ENCODE measurements around the gene AUTS2.

The AUTS2 gene

DNA sequence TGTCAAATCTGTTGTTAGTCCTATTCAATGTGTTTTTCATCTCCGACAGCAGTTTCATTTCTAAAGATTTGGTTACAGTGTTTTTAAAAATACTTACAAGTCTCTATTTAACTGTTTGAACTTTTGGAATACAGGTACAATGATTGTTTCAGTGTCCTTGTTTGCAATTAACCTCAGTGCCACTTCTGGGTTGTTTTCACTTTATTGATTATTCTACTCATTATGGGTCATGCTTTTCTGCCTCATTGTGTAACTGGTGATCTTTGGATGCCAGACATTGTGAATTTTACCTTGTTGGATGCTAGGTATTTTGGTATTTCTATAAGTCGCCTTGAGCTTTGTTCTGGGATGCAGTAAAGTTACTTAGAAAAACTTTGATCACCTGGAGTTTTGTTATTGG, 331.3 kb downstream of the AUTS2 start:
- CTCF ChIA-PET: interaction anchor here (0.6 to 0.7 kb wide), 3 partner anchors 111 to 1325 kb away, joined by 3 read pairs; no protein-coding TSS in a partner anchor
- Histone ChIP-seq H3K9me3 (ENCODE audit: control insufficient read depth, insufficient read depth, low read depth, low read length) (no peaks in the 10 kb centered on the region), H3K4me1 (ENCODE audit: control insufficient read depth, insufficient read depth, low read length) (peaks cover 5% of the 10 kb centered on the region), H3K4me3 (ENCODE audit: low read depth, low read length) (no peak overlapping the region), H3K27ac (ENCODE audit: extremely low read depth, low read depth, low read length) (no peak overlapping the region), H3K36me3 (ENCODE audit: control insufficient read depth in 2 of 2, insufficient read depth in 1 of 2, low read length in 2 of 2) (peaks cover 0 to 5% of the 10 kb centered on the region in 2 experiments; a peak in 1 of 3 replicates)
- TF ChIP-seq, protein P1, sequence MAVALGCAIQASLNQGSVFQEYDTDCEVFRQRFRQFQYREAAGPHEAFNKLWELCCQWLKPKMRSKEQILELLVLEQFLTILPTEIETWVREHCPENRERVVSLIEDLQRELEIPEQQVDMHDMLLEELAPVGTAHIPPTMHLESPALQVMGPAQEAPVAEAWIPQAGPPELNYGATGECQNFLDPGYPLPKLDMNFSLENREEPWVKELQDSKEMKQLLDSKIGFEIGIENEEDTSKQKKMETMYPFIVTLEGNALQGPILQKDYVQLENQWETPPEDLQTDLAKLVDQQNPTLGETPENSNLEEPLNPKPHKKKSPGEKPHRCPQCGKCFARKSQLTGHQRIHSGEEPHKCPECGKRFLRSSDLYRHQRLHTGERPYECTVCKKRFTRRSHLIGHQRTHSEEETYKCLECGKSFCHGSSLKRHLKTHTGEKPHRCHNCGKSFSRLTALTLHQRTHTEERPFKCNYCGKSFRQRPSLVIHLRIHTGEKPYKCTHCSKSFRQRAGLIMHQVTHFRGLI (tag by site-specific recombination; IDR thresholded peaks at IDR 0.05): no peak
- no peak for TF ChIP-seq SETDB1 (IDR thresholded peaks at IDR 0.05; ENCODE audit: insufficient read length, low read length)
- TF ChIP-seq ZNF114 (tag by site-specific recombination; IDR thresholded peaks at IDR 0.05): no peak
- TF ChIP-seq ZNF623 (tag by site-specific recombination; IDR thresholded peaks at IDR 0.05): no peak
- TF ChIP-seq, protein P2, sequence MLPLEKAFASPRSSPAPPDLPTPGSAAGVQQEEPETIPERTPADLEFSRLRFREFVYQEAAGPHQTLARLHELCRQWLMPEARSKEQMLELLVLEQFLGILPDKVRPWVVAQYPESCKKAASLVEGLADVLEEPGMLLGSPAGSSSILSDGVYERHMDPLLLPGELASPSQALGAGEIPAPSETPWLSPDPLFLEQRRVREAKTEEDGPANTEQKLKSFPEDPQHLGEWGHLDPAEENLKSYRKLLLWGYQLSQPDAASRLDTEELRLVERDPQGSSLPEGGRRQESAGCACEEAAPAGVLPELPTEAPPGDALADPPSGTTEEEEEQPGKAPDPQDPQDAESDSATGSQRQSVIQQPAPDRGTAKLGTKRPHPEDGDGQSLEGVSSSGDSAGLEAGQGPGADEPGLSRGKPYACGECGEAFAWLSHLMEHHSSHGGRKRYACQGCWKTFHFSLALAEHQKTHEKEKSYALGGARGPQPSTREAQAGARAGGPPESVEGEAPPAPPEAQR (tag by site-specific recombination; IDR thresholded peaks at IDR 0.05): no peak
- no peak for TF ChIP-seq SCRT2 (tag by site-specific recombination; IDR thresholded peaks at IDR 0.05)
- TF ChIP-seq ZFP69B (tag by site-specific recombination; IDR thresholded peaks at IDR 0.05): no peak
- no peak for TF ChIP-seq ZNF510 (tag by site-specific recombination; IDR thresholded peaks at IDR 0.05; ENCODE audit: insufficient replicate concordance)
- TF ChIP-seq ZNF701 (tag by site-specific recombination; IDR thresholded peaks at IDR 0.05): no peak
- TF ChIP-seq HOXD13 (CRISPR knock-in tag; IDR thresholded peaks at IDR 0.05; ENCODE audit: borderline replicate concordance): no peak
- no peak for TF ChIP-seq ZNF585B (tag by site-specific recombination; IDR thresholded peaks at IDR 0.05)
- TF ChIP-seq ZNF600 (tag by site-specific recombination; IDR thresholded peaks at IDR 0.05): no peak
- TF ChIP-seq, protein P3, sequence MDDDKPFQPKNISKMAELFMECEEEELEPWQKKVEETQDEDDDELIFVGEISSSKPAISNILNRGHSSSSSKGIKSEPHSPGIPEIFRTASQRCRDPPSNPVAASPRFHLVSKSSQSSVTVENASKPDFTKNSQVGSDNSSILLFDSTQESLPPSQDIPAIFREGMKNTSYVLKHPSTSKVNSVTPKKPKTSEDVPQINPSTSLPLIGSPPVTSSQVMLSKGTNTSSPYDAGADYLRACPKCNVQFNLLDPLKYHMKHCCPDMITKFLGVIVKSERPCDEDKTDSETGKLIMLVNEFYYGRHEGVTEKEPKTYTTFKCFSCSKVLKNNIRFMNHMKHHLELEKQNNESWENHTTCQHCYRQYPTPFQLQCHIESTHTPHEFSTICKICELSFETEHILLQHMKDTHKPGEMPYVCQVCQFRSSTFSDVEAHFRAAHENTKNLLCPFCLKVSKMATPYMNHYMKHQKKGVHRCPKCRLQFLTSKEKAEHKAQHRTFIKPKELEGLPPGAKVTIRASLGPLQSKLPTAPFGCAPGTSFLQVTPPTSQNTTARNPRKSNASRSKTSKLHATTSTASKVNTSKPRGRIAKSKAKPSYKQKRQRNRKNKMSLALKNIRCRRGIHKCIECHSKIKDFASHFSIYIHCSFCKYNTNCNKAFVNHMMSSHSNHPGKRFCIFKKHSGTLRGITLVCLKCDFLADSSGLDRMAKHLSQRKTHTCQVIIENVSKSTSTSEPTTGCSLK (tag by site-specific recombination; IDR thresholded peaks at IDR 0.05): no peak
- TF ChIP-seq ZNF211 (tag by site-specific recombination; IDR thresholded peaks at IDR 0.05; ENCODE audit: low read depth): no peak
- no peak for TF ChIP-seq MZF1 (tag by site-specific recombination; IDR thresholded peaks at IDR 0.05; ENCODE audit: borderline replicate concordance)
- TF ChIP-seq, protein P4, sequence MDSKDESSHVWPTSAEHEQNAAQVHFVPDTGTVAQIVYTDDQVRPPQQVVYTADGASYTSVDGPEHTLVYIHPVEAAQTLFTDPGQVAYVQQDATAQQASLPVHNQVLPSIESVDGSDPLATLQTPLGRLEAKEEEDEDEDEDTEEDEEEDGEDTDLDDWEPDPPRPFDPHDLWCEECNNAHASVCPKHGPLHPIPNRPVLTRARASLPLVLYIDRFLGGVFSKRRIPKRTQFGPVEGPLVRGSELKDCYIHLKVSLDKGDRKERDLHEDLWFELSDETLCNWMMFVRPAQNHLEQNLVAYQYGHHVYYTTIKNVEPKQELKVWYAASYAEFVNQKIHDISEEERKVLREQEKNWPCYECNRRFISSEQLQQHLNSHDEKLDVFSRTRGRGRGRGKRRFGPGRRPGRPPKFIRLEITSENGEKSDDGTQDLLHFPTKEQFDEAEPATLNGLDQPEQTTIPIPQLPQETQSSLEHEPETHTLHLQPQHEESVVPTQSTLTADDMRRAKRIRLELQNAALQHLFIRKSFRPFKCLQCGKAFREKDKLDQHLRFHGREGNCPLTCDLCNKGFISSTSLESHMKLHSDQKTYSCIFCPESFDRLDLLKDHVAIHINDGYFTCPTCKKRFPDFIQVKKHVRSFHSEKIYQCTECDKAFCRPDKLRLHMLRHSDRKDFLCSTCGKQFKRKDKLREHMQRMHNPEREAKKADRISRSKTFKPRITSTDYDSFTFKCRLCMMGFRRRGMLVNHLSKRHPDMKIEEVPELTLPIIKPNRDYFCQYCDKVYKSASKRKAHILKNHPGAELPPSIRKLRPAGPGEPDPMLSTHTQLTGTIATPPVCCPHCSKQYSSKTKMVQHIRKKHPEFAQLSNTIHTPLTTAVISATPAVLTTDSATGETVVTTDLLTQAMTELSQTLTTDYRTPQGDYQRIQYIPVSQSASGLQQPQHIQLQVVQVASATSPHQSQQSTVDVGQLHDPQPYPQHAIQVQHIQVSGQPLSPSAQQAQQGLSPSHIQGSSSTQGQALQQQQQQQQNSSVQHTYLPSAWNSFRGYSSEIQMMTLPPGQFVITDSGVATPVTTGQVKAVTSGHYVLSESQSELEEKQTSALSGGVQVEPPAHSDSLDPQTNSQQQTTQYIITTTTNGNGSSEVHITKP (tag by site-specific recombination; IDR thresholded peaks at IDR 0.05): no peak
- TF ChIP-seq ZNF266 (tag by site-specific recombination; IDR thresholded peaks at IDR 0.05; ENCODE audit: low read depth): no peak
- no peak for TF ChIP-seq ZNF561 (tag by site-specific recombination; IDR thresholded peaks at IDR 0.05; ENCODE audit: borderline replicate concordance)
- POLR2A ChIA-PET: no interaction called here
